HUES64 (cell line): ENCODE results near the gene CFAP43.
A peak's percentile ranks its signal among the peaks of the same experiment; 100 is the strongest.
"Not testable (repeated sequence)": the region's sequence is repeated elsewhere in the genome, so short reads cannot be mapped to it uniquely, and the experiment has no call there.

Experiments
- H3K27ac ChIP-seq: 2 replicates; pipeline ENCODE4 v1.7.0; 2013; ENCODE audit warnings: low read depth, low read length, inconsistent platforms
- H3K27me3 ChIP-seq: 2 replicates; pipeline ENCODE4 v1.6.1; 2013; ENCODE audit warnings: mild to moderate bottlenecking, low read length; ENCODE audit not compliant: insufficient read depth
- H3K36me3 ChIP-seq: 2 replicates; pipeline ENCODE4 v1.6.1; 2013; ENCODE audit warnings: mild to moderate bottlenecking, low read length; ENCODE audit not compliant: insufficient read depth
- H3K4me1 ChIP-seq: 2 replicates; pipeline ENCODE4 v1.6.1; 2013; ENCODE audit warnings: mild to moderate bottlenecking, low read length, moderate library complexity; ENCODE audit not compliant: insufficient read depth
- H3K4me3 ChIP-seq: 2 replicates; pipeline ENCODE4 v1.5.1; 2013; ENCODE audit warnings: mild to moderate bottlenecking, low read length, moderate library complexity
- H3K9ac ChIP-seq: 2 replicates; pipeline ENCODE4 v1.6.1; 2013; ENCODE audit warnings: mild to moderate bottlenecking, low read depth, low read length
- H3K9me3 ChIP-seq: 2 replicates; pipeline ENCODE4 v1.6.1; 2013; ENCODE audit warnings: low read depth, low read length; ENCODE audit not compliant: insufficient read depth
- WGBS: fragments of 150-250, 120-280 bp; methylation state at CpG from one replicate; pipeline ENCODE4 v1.1.7; 2013; ENCODE audit warnings: missing lambda C conversion rate; 5-methylcytosine and 5-hydroxymethylcytosine counted together

Gene CFAP43

GRCh38 chr10:104255311-104255981, 23.3 kb upstream of the CFAP43 start:
- WGBS: 2% methylated on average over 11 of the region's 12 CpGs
- Histone ChIP-seq H3K9me3 (no peaks in the 10 kb centered on the region), H3K27ac (peak overlapping the region; percentile 60; the same call in 1 of the 2 replicates)

GRCh38 chr10:104254493-104255310, 22.5 kb upstream of the CFAP43 start, which contains the start of gene GSTO1:
TSS of gene GSTO1 (plus strand) at chr10:104254892. CDS start at chr10:104254929, 37 bp downstream.
- Histone ChIP-seq H3K36me3 (peaks cover 24% of the 10 kb centered on the region), H3K27me3 (peaks cover 14% of the 10 kb centered on the region; the same call in 1 of the 2 replicates), H3K4me1 (peaks cover 48% of the 10 kb centered on the region), H3K27ac (peak within 1 kb of the TSS; percentile 60; the same call in 1 of the 2 replicates), H3K9ac (peak within 1 kb of the TSS; percentile 75), H3K4me3 (peak within 1 kb of the TSS; percentile 81), H3K9me3 (no peaks in the 10 kb centered on the region)
- under 1% methylated on average over 69 of the region's 69 CpGs for WGBS

More at GRCh38 chr10:104255311-104255981, 23.3 kb upstream of the CFAP43 start:
- H3K4me1 ChIP-seq: peaks cover 49% of the 10 kb centered on the region
- H3K4me3 ChIP-seq: peak overlapping the region; percentile 81
- peak overlapping the region; percentile 75 for H3K9ac ChIP-seq
- peaks cover 31% of the 10 kb centered on the region for H3K36me3 ChIP-seq
- peaks cover 14% of the 10 kb centered on the region; the same call in 1 of the 2 replicates for H3K27me3 ChIP-seq

- Histone ChIP-seq H3K36me3 (peaks cover 15% of the 10 kb centered on the region), H3K4me1 (peaks cover 48% of the 10 kb centered on the region), H3K9me3 (peaks cover 1% of the 10 kb centered on the region; the same call in 1 of the 2 replicates), H3K4me3 (peak overlapping the region; percentile 81), H3K27ac (peak overlapping the region; percentile 15; the same call in 1 of the 2 replicates), H3K9ac (0 out of 2 replicates have a peak overlapping the region, but pooled peaks have one; percentile 75), H3K27me3 (peaks cover 14% of the 10 kb centered on the region; the same call in 1 of the 2 replicates)
- 5% methylated on average over 10 of the region's 10 CpGs for WGBS
These were observed 21.6 kb upstream of the CFAP43 start for GRCh38 chr10:104253606-104254410.

GRCh38 chr10:104253106-104253505, 20.9 kb upstream of the CFAP43 start:
- H3K9me3 ChIP-seq: peaks cover 6% of the 10 kb centered on the region; the same call in 1 of the 2 replicates
- H3K27me3 ChIP-seq: peaks cover 14% of the 10 kb centered on the region; the same call in 1 of the 2 replicates
- no peak overlapping the region for H3K9ac ChIP-seq
- peaks cover 48% of the 10 kb centered on the region for H3K4me1 ChIP-seq
- WGBS: 9% methylated on average over 2 of the region's 2 CpGs
- H3K4me3 ChIP-seq: peak overlapping the region; percentile 81; the same call in 1 of the 2 replicates
- peaks cover 8% of the 10 kb centered on the region for H3K36me3 ChIP-seq
- H3K27ac ChIP-seq: peak overlapping the region; percentile 15; the same call in 1 of the 2 replicates

- no peak overlapping the region for H3K4me3 ChIP-seq
These were observed 20.2 kb upstream of the CFAP43 start for GRCh38 chr10:104252368-104252767.

GRCh38 chr10:104251443-104251842, 19.3 kb upstream of the CFAP43 start:
- H3K9me3 ChIP-seq: peaks cover 9% of the 10 kb centered on the region; the same call in 1 of the 2 replicates
- H3K27me3 ChIP-seq: peaks cover 14% of the 10 kb centered on the region; the same call in 1 of the 2 replicates
- no peak overlapping the region for H3K9ac ChIP-seq
- no peaks in the 10 kb centered on the region for H3K36me3 ChIP-seq
- H3K27ac ChIP-seq: no peak overlapping the region
- peaks cover 45% of the 10 kb centered on the region for H3K4me1 ChIP-seq
- no peak overlapping the region for H3K4me3 ChIP-seq
- 92% methylated on average over 4 of the region's 6 CpGs for WGBS

More at GRCh38 chr10:104252368-104252767, 20.2 kb upstream of the CFAP43 start:
- peaks cover under 1% of the 10 kb centered on the region; the same call in 1 of the 2 replicates for H3K36me3 ChIP-seq
- no peak overlapping the region for H3K27ac ChIP-seq
- H3K27me3 ChIP-seq: peaks cover 14% of the 10 kb centered on the region; the same call in 1 of the 2 replicates
- no peak overlapping the region for H3K9ac ChIP-seq
- peaks cover 48% of the 10 kb centered on the region for H3K4me1 ChIP-seq
- peaks cover 6% of the 10 kb centered on the region; the same call in 1 of the 2 replicates for H3K9me3 ChIP-seq

GRCh38 chr10:104250371-104250770, 18.2 kb upstream of the CFAP43 start:
- peaks cover 34% of the 10 kb centered on the region for H3K4me1 ChIP-seq
- H3K9ac ChIP-seq: no peak overlapping the region
- WGBS: 74% methylated on average over 1 of the region's 1 CpG
- H3K4me3 ChIP-seq: no peak overlapping the region
- no peak overlapping the region for H3K27ac ChIP-seq
- H3K36me3 ChIP-seq: no peaks in the 10 kb centered on the region
- peaks cover 14% of the 10 kb centered on the region; the same call in 1 of the 2 replicates for H3K27me3 ChIP-seq
- peaks cover 9% of the 10 kb centered on the region; the same call in 1 of the 2 replicates for H3K9me3 ChIP-seq

- not testable (repeated sequence) for H3K27ac ChIP-seq, H3K27me3 ChIP-seq, H3K36me3 ChIP-seq, H3K4me3 ChIP-seq, H3K9me3 ChIP-seq, H3K9ac ChIP-seq
- 91% methylated on average over 11 of the region's 11 CpGs for WGBS
- peaks cover 30% of the 10 kb centered on the region for H3K4me1 ChIP-seq
These were observed 16.8 kb upstream of the CFAP43 start for GRCh38 chr10:104248931-104249330.

GRCh38 chr10:104247513-104248146, 15.5 kb upstream of the CFAP43 start:
- Histone ChIP-seq H3K4me1 (peaks cover 18% of the 10 kb centered on the region), H3K27ac (no peak overlapping the region), H3K9ac (no peak overlapping the region), H3K36me3 (no peaks in the 10 kb centered on the region), H3K4me3 (no peak overlapping the region), H3K27me3 (no peaks in the 10 kb centered on the region), H3K9me3 (peaks cover 9% of the 10 kb centered on the region; the same call in 1 of the 2 replicates)
- 89% methylated on average over 3 of the region's 3 CpGs for WGBS

- Histone ChIP-seq H3K4me3 (no peak overlapping the region), H3K27ac (no peak overlapping the region), H3K9ac (no peak overlapping the region), H3K9me3 (peaks cover 9% of the 10 kb centered on the region; the same call in 1 of the 2 replicates), H3K36me3 (no peaks in the 10 kb centered on the region), H3K27me3 (no peaks in the 10 kb centered on the region), H3K4me1 (peaks cover 11% of the 10 kb centered on the region)
- WGBS: 94% methylated on average over 2 of the region's 2 CpGs
These were observed 14.8 kb upstream of the CFAP43 start for GRCh38 chr10:104246976-104247375.
